ENCODE measurements around the gene EMILIN1.

The EMILIN1 gene

DNA sequence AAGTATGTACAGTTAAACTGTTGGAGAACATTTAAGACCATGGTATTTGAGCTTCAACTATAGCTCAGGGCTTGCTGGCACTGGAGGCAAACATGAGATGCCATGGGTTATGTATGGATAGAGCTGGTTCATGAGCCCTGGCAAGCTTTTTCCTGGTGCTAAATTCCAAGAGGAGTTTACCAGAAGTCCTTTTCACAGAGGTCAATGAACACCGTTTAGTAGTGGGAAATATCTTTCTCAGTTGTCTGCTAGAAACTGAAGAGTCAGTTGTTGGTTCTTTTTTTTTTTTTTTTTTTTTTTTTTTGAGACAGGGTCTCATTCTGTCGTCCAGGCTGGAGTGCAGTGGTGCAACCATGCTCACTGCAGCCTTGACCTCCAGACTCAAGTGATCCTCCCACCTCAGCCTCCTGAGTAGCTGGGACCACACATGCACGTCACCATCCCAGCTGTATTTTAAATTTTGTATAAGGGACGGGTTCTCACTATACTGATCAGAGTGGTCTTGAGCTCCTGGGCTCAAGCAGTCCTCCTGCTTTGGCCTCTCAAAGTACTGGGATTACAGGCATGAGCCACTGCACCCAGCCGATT is 9.5 kb downstream of the EMILIN1 start:
- no peak for DNase-seq (ENCODE audit: low spot score)

GRCh38 chr2:27088634-27089033 is 10.2 kb downstream of the EMILIN1 start:
- no peak for DNase-seq (ENCODE audit: low spot score)
- in situ Hi-C loops (cut with MboI; ENCODE audit: low pct_unique_long_range_greater_than_20kb, low sequenced_read_pairs, unreplicated experiment), result no loop called here
- TF ChIP-seq, protein P1, sequence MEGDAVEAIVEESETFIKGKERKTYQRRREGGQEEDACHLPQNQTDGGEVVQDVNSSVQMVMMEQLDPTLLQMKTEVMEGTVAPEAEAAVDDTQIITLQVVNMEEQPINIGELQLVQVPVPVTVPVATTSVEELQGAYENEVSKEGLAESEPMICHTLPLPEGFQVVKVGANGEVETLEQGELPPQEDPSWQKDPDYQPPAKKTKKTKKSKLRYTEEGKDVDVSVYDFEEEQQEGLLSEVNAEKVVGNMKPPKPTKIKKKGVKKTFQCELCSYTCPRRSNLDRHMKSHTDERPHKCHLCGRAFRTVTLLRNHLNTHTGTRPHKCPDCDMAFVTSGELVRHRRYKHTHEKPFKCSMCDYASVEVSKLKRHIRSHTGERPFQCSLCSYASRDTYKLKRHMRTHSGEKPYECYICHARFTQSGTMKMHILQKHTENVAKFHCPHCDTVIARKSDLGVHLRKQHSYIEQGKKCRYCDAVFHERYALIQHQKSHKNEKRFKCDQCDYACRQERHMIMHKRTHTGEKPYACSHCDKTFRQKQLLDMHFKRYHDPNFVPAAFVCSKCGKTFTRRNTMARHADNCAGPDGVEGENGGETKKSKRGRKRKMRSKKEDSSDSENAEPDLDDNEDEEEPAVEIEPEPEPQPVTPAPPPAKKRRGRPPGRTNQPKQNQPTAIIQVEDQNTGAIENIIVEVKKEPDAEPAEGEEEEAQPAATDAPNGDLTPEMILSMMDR (IDR thresholded peaks at IDR 0.05; ENCODE audit: extremely low read depth, insufficient read depth, missing control alignments), result no peak

More for the DNA sequence above, 9.5 kb downstream of the EMILIN1 start:
- in situ Hi-C loops (cut with MboI; ENCODE audit: low pct_unique_long_range_greater_than_20kb, low sequenced_read_pairs, unreplicated experiment), result no loop called here
- TF ChIP-seq, protein P1 (IDR thresholded peaks at IDR 0.05; ENCODE audit: extremely low read depth, insufficient read depth, missing control alignments), result no peak

DNA sequence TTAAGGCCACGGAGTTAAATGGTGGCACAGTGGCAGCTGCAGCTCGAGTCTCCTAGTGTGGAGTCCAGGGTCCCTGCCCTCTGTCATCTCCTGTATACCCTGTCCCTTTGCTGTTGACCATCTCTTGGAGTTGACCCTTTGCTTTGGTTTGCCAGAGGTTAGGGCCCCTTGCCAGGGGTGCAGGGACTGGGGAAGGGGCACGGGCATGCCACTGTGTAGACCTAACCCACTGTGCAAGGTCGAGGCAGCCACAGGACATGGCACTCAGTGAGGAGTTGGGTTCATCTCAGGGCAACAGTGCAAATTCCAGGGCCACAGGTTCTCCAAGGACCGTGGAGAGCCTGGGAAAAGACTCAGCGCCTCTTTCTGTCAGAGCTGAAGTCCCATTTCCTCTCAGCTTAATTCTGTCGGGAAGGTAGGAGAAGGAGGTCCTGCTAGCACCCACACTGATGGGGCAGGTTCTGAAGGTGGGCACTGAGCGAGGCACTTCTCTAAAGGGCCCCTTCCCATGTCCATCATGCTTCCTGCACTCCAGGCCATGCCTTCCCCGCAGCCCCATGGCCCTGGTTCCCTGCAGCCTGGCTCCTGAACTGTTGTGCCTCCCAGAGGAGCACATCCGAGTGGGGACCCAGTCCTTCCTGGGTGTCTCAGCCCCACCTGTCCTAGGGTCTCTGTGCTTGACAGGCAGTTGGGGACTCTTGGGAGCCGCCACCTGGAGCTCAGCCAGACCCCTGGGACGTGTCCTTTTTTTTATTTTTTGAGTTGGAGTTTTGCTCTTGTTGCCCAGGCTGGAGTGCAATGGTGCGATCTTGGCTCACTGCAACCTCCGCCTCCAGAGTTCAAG is 10.9 kb downstream of the EMILIN1 start:
- in situ Hi-C loops (cut with MboI; ENCODE audit: low pct_unique_long_range_greater_than_20kb, low sequenced_read_pairs, unreplicated experiment), result no loop called here
- TF ChIP-seq, protein P1 (IDR thresholded peaks at IDR 0.05; ENCODE audit: extremely low read depth, insufficient read depth, missing control alignments), result no peak
- no peak for DNase-seq (ENCODE audit: low spot score)

- in situ Hi-C loops (cut with MboI; ENCODE audit: low pct_unique_long_range_greater_than_20kb, low sequenced_read_pairs, unreplicated experiment), result no loop called here
- DNase-seq (ENCODE audit: low spot score), result no peak
- TF ChIP-seq, protein P1 (IDR thresholded peaks at IDR 0.05; ENCODE audit: extremely low read depth, insufficient read depth, missing control alignments), result no peak
These were observed 13.6 kb downstream of the EMILIN1 start for GRCh38 chr2:27091746-27092695.

DNA sequence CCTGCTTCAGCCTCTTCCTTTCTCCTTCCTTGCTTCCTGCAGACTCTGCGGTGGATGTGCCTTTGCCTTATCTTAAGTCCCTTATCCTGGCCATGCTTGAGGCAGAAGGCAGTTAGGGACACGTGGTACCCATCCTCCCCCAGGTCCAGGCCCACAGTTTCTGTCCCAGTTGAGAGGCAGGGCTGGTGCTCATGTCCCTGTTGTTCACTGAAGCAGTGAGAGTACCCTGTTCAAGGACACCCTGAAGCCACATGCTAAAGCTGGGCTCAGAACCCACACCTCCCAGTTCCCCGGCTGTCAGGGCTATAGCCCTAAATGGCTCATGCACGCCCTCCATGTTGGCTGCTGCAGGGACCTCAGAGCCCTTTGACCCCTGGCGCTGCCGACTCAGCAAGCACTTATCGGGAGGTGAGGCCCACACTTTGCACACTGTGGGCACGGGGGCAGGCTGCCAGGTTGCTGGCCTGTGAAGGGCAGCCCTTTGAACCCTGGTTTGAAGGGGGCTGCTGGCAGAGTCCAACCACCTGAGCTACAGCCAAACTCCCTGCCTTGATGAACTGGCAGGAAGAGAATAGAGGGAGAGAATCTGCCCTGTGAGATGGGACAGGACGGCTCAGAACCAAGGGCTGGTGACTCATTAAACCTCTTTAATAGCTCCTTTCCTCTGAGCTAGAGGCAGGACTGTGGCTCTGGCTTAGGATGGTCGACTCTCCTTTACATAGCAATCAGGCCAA is 14.4 kb downstream of the EMILIN1 start:
- DNase-seq (ENCODE audit: low spot score), result no peak
- in situ Hi-C loops (cut with MboI; ENCODE audit: low pct_unique_long_range_greater_than_20kb, low sequenced_read_pairs, unreplicated experiment), result no loop called here
- TF ChIP-seq, protein P1 (IDR thresholded peaks at IDR 0.05; ENCODE audit: extremely low read depth, insufficient read depth, missing control alignments), result no peak
